B cell (primary cell): Measurements from ENCODE around the gene MTIF2. TPM values are rescaled to one million over a fixed set of nuclear protein-coding genes. Genes with fewer than 3 reads are reported as not detected.
A peak's percentile ranks its signal among the peaks of the same experiment; 100 is the strongest.

Source experiments
- ATAC-seq: fragments of 200-7000 bp; cut with Tn5 transposase; one replicate; pipeline ENCODE4 v1.10.0; 2021; ENCODE audit warnings: low read depth, mild to moderate bottlenecking, moderate number of reproducible peaks, moderate library complexity
- CTCF ChIA-PET: fragments of 350-600 bp; sonication (Branson Sonifier 250); formaldehyde crosslinking; loops from one replicate; lab custom pipeline; 2021; ENCODE audit warnings: antibody characterized with exemption, inconsistent platforms; lab: Charles Lee
- POLR2A ChIA-PET: fragments of 350-600 bp; sonication (Branson Sonifier 250); formaldehyde crosslinking; loops from one replicate; lab custom pipeline; 2021; ENCODE audit warnings: antibody characterized with exemption; lab: Charles Lee
- DNase-seq: peaks from one replicate; pipeline ENCODE4 v3.0.0; 2013
- H2AFZ ChIP-seq: 2 replicates; pipeline ENCODE4 v1.6.1; 2012; ENCODE audit warnings: mild to moderate bottlenecking, low read depth, low read length; ENCODE audit not compliant: insufficient read depth, poor library complexity, severe bottlenecking
- H3K27ac ChIP-seq, 2 donors: 1 replicate in 1 of 2; 2 replicates in 1 of 2; pipeline ENCODE4 v1.5.1; 2012 to 2013; ENCODE audit warnings: low read length in 2 of 2, mild to moderate bottlenecking in 2 of 2, moderate library complexity in 1 of 2
- H3K27me3 ChIP-seq, 4 experiments: fragments of 200-600 bp in 1 of 4; sonication (generic) in 1 of 4; replicated peaks in 1 of 4; 1 replicate in 2 of 4; 2 replicates in 2 of 4; pipeline versions ENCODE4 v1.6.1 to v1.7.0; 2013 to 2016; ENCODE audit warnings: low read length in 3 of 4, mild to moderate bottlenecking in 2 of 4, mixed read lengths in 1 of 4, moderate library complexity in 1 of 4; ENCODE audit not compliant: insufficient read depth in 4 of 4, control insufficient read depth in 3 of 4; ENCODE audit errors: control extremely low read depth in 1 of 4
- H3K36me3 ChIP-seq, 2 experiments: replicated peaks in 1 of 2; 1 replicate in 1 of 2; 2 replicates in 1 of 2; pipeline versions ENCODE4 v1.6.1 to v1.7.1; 2013; ENCODE audit warnings: low read length in 1 of 2; ENCODE audit not compliant: insufficient read depth in 2 of 2, control insufficient read depth in 1 of 2; ENCODE audit errors: control extremely low read depth in 1 of 2, extremely low read depth in 1 of 2
- H3K4me1 ChIP-seq, 2 donors: fragments of 200-600 bp in 1 of 2; sonication (generic) in 1 of 2; 1 replicate in 1 of 2; 2 replicates in 1 of 2; pipeline versions ENCODE4 v1.5.1 to v1.6.1; 2013 to 2017; ENCODE audit warnings: low read length in 2 of 2; ENCODE audit not compliant: control insufficient read depth in 2 of 2, insufficient read depth in 2 of 2
- H3K4me2 ChIP-seq: replicated peaks from 2 replicates; pipeline ENCODE3; 2012; ENCODE audit warnings: mild to moderate bottlenecking, low read depth, low read length; ENCODE audit not compliant: poor library complexity, severe bottlenecking
- H3K4me3 ChIP-seq, 5 experiments: fragments of 200-600 bp in 1 of 5; sonication (generic) in 1 of 5; 1 replicate in 3 of 5; 2 replicates in 2 of 5; pipeline versions ENCODE4 v1.5.1 to v1.7.0; 2011 to 2016; ENCODE audit warnings: low read length in 4 of 5, mild to moderate bottlenecking in 4 of 5, low read depth in 2 of 5, control low read depth in 1 of 5, moderate library complexity in 1 of 5; ENCODE audit not compliant: insufficient read depth in 1 of 5; ENCODE audit errors: control extremely low read depth in 1 of 5, extremely low read depth in 1 of 5
- H3K79me2 ChIP-seq: fragments of 200-600 bp; sonication (generic); one replicate; pipeline ENCODE4 v1.6.0; 2016; ENCODE audit warnings: low read length; ENCODE audit not compliant: control insufficient read depth, insufficient read depth
- H3K9ac ChIP-seq: fragments of 200-600 bp; sonication (generic); 2 replicates; pipeline ENCODE4 v1.6.1; 2017; ENCODE audit warnings: mild to moderate bottlenecking, low read length, moderate library complexity
- H3K9me3 ChIP-seq, 3 donors: one replicate each; pipeline versions ENCODE4 v1.6.1 to v1.7.1; 2013; ENCODE audit warnings: low read length in 2 of 3; ENCODE audit not compliant: control insufficient read depth in 2 of 3, insufficient read depth in 1 of 3; ENCODE audit errors: control extremely low read depth in 1 of 3
- H4K20me1 ChIP-seq: 2 replicates; pipeline ENCODE4 v1.6.0; 2012; ENCODE audit warnings: mild to moderate bottlenecking, low read length; ENCODE audit not compliant: insufficient read depth, control insufficient read depth, poor library complexity, severe bottlenecking
- H3K27ac Mint-ChIP-seq: one replicate; pipeline ENCODE4 v1.8.0; 2021; ENCODE audit warnings: mixed read lengths
- H3K27me3 Mint-ChIP-seq: one replicate; pipeline ENCODE4 v1.8.0; 2021; ENCODE audit warnings: mixed read lengths
- H3K4me1 Mint-ChIP-seq: one replicate; pipeline ENCODE4 v1.8.0; 2021; ENCODE audit warnings: mixed read lengths
- H3K4me3 Mint-ChIP-seq: one replicate; pipeline ENCODE4 v1.8.0; 2021; ENCODE audit warnings: mixed read lengths
- H3K9me3 Mint-ChIP-seq: one replicate; pipeline ENCODE4 v1.8.0; 2022; ENCODE audit warnings: mixed read lengths; ENCODE audit not compliant: insufficient read depth
- CTCF ChIP-seq: fragments of 200-600 bp; IDR thresholded peaks from one replicate; pipeline ENCODE4 v1.8.0; 2022; ENCODE audit warnings: antibody characterized with exemption, mild to moderate bottlenecking
- EZH2 ChIP-seq: IDR thresholded peaks from 2 replicates; pipeline ENCODE4 v1.6.1; 2012; ENCODE audit warnings: borderline replicate concordance, low read depth, mild to moderate bottlenecking, moderate library complexity, low read length; ENCODE audit not compliant: insufficient read depth, poor library complexity, severe bottlenecking
- WGBS: methylation state at CpG from one replicate; pipeline ENCODE4 v1.1.5; 2013; ENCODE audit warnings: missing lambda C conversion rate; ENCODE audit not compliant: insufficient coverage; 5-methylcytosine and 5-hydroxymethylcytosine counted together
- intact Hi-C: fragments of 100-400 bp; cut with micrococcal nuclease; formaldehyde crosslinking; loops from one replicate; pipeline ENCODE4 v1.10.0; 2022
- polyA plus RNA-seq: library from polyadenylated mRNA; depleted of rRNA; stranded (reverse); fragments of >200 nt; gene quantifications from 2 replicates; pipeline ENCODE4 v1.2.3, GENCODE V29; 2012
- total RNA-seq, 2 donors: library from RNA; stranded (reverse); fragments of 120-200 nt in 1 of 2; gene quantifications; 1 replicate in 1 of 2; 2 replicates in 1 of 2; pipeline versions ENCODE4 v1.2.3 to v1.2.4, GENCODE V29; 2013 to 2022

The MTIF2 gene
- total and polyA plus RNA-seq, 2 donors (not counting 1 experiment from before 2014, with no cell fraction given): 12.9 to 36.7 TPM

GRCh38 chr2:55224761-55225261, 44.2 kb downstream of the MTIF2 start:
- peak; percentile 33 for DNase-seq
- no peaks in the 10 kb centered on the region for H4K20me1 ChIP-seq
- H3K36me3 ChIP-seq: no peaks in the 10 kb centered on the region
- peak overlapping the region; percentile 90 for H3K27ac Mint-ChIP-seq
- no peak overlapping the region for H3K27ac ChIP-seq
- ChIA-PET POLR2A (interaction anchor here (2.7 kb wide), 1 partner anchor 8 kb away, joined by 26 read pairs; the partner anchor contains the start of genes CLHC1 and RPS27A), CTCF (interaction anchor here (1.3 to 1.6 kb wide), 3 partner anchors 8 to 47 kb away, joined by 3 to 4 read pairs (median 4); partner anchors contain the start of genes CLHC1 and RPS27A)
- TF ChIP-seq CTCF (no peak), EZH2 (no peak)
- H3K4me3 Mint-ChIP-seq: peak overlapping the region; percentile 26
- no peaks in the 10 kb centered on the region for H3K27me3 Mint-ChIP-seq
- no peak overlapping the region for H3K4me3 ChIP-seq
- H3K4me1 Mint-ChIP-seq: peaks cover 26% of the 10 kb centered on the region
- no peak overlapping the region for H3K4me2 ChIP-seq
- WGBS: 94% methylated on average over 19 of the region's 19 CpGs
- peaks cover 16 to 24% of the 10 kb centered on the region in 2 donors for H3K4me1 ChIP-seq
- intact Hi-C loops: loop anchor here (10.0 kb wide), 1 partner anchor 470 kb away; the partner anchor contains the start of gene PNPT1
- H3K79me2 ChIP-seq: no peaks in the 10 kb centered on the region
- H3K9ac ChIP-seq: no peak overlapping the region
- no peak overlapping the region for H2AFZ ChIP-seq
- no peak for ATAC-seq
- H3K9me3 ChIP-seq: peaks cover 0 to 11% (median 0%) of the 10 kb centered on the region in 3 donors
- peaks cover 4% of the 10 kb centered on the region for H3K9me3 Mint-ChIP-seq
- H3K27me3 ChIP-seq: no peaks in the 10 kb centered on the region
